Measurements from ENCODE around the gene ARNT2.

ARNT2 gene

GRCh38 chr15:80424381-80424780, 20.2 kb downstream of the ARNT2 start:
- ChIA-PET POLR2A (no interaction called here), CTCF (no interaction called here)
- no peak for TF ChIP-seq CTCF (IDR thresholded peaks at IDR 0.05; ENCODE audit: control extremely low read depth, extremely low read depth, low read depth, missing control alignments)
- no peak for DNase-seq (ENCODE audit: extremely low spot score)

DNA sequence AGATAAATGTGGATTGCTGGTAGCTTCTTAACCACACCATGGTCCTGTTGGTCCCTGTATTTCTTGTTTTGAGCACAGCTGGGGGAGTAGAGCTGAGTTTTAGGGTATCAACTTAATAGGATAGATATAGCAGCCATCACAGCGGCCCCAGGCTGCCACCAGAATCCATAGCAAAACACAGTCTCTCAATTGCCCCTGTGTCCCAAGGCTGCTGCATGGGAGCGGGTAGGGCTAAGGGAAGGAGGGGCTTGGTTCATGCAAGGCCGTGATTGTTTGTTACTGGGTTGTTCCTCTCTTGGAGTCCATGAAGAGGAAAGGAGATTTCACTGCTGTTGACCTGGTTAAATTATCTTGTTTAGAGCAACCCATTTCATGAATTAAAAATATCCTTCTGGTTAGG, 22.1 kb downstream of the ARNT2 start:
- ChIA-PET CTCF (interaction anchor here (1.2 kb wide), 1 partner anchor 29 kb away, joined by 3 read pairs; no protein-coding TSS in a partner anchor), POLR2A (no interaction called here)
- TF ChIP-seq CTCF (IDR thresholded peaks at IDR 0.05; ENCODE audit: control extremely low read depth, extremely low read depth, low read depth, missing control alignments): no peak
- no peak for DNase-seq (ENCODE audit: extremely low spot score)

DNA sequence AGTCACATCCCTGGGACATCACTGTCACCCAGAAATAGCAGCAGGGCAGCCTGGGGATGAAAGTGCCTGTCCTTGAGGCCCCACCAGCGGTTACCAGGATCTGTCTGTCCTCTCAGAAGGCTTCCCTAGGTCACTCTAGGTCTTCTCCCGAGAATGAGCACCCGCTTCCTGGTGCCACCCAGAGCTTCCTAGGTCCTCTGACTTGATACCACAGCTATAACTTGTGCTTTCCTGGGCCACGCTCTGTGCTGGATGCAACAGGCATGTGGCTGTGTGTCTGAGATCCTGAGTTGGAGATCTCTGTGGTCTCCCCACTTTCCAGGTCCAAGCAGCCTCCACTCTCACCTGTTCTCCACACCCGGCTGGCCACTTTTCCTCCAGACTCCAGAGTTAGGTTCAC, 25.8 kb downstream of the ARNT2 start:
- no peak for TF ChIP-seq CTCF (IDR thresholded peaks at IDR 0.05; ENCODE audit: control extremely low read depth, extremely low read depth, low read depth, missing control alignments)
- CTCF ChIA-PET: interaction anchor here (1.9 kb wide), 1 partner anchor 19 kb away, joined by 6 read pairs; no protein-coding TSS in a partner anchor
- POLR2A ChIA-PET: no interaction called here
- no peak for DNase-seq (ENCODE audit: extremely low spot score)

DNA sequence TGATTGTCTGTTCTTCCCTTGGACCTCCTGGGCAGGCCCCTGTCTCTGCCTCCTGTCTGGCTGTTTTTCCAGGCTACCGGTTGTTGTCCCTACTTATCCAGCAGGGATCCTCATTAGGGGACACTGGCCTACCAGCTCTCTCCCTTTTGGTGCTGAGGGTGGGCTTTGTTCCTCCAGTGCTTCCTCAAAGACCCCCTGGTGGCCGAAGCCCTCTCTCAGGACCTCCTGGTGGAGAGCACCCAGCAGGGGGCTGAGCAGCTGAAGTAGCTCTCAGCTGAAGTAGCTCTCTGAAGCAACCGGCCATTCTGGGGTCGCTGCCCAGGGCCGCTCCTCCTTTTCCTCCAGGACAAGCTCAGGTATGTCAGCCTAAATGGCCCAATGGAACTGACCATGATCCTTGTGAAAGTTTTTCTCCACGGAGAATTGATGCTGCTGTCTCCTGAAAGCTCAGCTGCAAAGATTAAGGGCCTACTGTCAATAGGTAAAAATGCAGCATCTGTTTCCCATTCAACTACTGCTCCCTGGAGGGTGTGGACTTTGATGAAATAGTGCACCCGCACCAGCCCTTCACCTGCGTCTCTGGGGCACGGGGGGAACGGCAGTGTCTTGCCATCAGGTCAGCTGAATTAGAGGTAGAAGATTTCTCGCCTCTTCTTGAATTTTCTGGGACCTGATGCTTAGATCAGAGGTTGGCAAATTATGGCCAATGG, 27.6 kb downstream of the ARNT2 start:
- ChIA-PET CTCF (interaction anchor here (1.0 kb wide), 1 partner anchor 24 kb away, joined by 3 read pairs; no protein-coding TSS in a partner anchor), POLR2A (no interaction called here)
- no peak for TF ChIP-seq CTCF (IDR thresholded peaks at IDR 0.05; ENCODE audit: control extremely low read depth, extremely low read depth, low read depth, missing control alignments)
- no peak for DNase-seq (ENCODE audit: extremely low spot score)

DNA sequence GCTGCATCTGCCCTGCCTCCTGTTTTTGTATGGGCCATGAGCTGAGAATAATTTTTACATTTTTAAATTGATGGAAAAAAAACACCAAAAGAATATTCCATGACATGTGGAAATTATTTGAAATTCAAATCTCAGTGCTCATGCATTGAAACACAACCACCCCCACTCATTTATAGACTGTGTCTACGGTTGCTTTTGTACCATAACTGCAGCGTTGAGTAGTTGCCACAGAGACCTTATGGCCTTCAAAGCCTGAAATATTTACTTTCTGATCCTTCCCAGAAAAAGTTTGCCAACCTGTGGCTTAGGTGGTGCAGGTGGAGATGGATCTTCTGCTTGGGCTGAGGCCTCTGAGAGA, 28.1 kb downstream of the ARNT2 start:
- no peak for TF ChIP-seq CTCF (IDR thresholded peaks at IDR 0.05; ENCODE audit: control extremely low read depth, extremely low read depth, low read depth, missing control alignments)
- ChIA-PET POLR2A (no interaction called here), CTCF (interaction anchor here (1.0 kb wide), 1 partner anchor 24 kb away, joined by 3 read pairs; no protein-coding TSS in a partner anchor)
- DNase-seq (ENCODE audit: extremely low spot score): no peak

DNA sequence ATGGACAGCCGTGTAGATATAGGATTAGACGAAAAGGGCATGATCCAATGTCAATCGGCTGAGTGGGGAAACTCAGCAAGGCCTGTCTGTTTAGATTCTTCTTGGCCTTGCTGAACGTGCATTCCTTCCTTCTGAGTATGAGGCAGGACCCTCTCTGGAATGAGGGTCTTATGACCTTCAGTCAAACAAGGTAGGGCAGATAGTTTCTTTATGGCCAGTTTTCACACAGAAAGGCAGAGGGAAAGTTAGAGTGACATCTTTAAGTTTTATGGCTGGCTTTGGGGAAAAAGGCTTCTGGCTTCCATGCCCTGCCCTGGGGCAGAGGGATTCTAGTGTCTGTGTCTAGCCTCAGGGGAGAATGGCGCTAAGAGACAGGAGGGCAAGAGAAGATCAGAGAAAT, 29.7 kb downstream of the ARNT2 start:
- no peak for DNase-seq (ENCODE audit: extremely low spot score)
- CTCF ChIA-PET: no interaction called here
- POLR2A ChIA-PET: no interaction called here
- TF ChIP-seq CTCF (IDR thresholded peaks at IDR 0.05; ENCODE audit: control extremely low read depth, extremely low read depth, low read depth, missing control alignments): no peak
